Neural crest cell (in vitro differentiated cells): ENCODE data around the gene ALKBH2. TPM values are rescaled to one million over a fixed set of nuclear protein-coding genes. Genes with fewer than 3 reads are reported as not detected.

Experiments used
- DNase-seq: peaks from one replicate; pipeline ENCODE4 v3.0.0; 2021; ENCODE audit warnings: low read depth, mixed read lengths, low spot score
- H3K27ac Mint-ChIP-seq: one replicate; pipeline ENCODE4 v1.8.0; 2021; ENCODE audit warnings: mild to moderate bottlenecking, mixed read lengths; ENCODE audit not compliant: unreplicated experiment
- H3K27me3 Mint-ChIP-seq: 2 replicates; pipeline ENCODE4 v1.8.0; 2021; ENCODE audit warnings: low read depth, mild to moderate bottlenecking, mixed read lengths
- H3K36me3 Mint-ChIP-seq: 2 replicates; pipeline ENCODE4 v1.8.0; 2021; ENCODE audit warnings: low read depth, mild to moderate bottlenecking, mixed read lengths
- H3K4me1 Mint-ChIP-seq: 2 replicates; pipeline ENCODE4 v1.8.0; 2021; ENCODE audit warnings: mixed read lengths
- H3K4me3 Mint-ChIP-seq: one replicate; pipeline ENCODE4 v1.8.0; 2021; ENCODE audit warnings: mild to moderate bottlenecking, mixed read lengths
- H3K9me3 Mint-ChIP-seq: 2 replicates; pipeline ENCODE4 v1.8.0; 2021; ENCODE audit warnings: mixed read lengths
- total RNA-seq: library from RNA; stranded (reverse); gene quantifications from 2 replicates; pipeline ENCODE4 v1.2.1, GENCODE V29; 2021
- TF ChIP-seq, protein P1 (sequence below): fragments of 200-600 bp; sonication (generic); conservative IDR thresholded peaks from 2 replicates; pipeline ENCODE4 v1.5.0; 2021; ENCODE audit warnings: antibody characterized with exemption, mild to moderate bottlenecking

The ALKBH2 gene
- total RNA-seq, 1 donor from 2014 or later: 33.1 TPM

DNA sequence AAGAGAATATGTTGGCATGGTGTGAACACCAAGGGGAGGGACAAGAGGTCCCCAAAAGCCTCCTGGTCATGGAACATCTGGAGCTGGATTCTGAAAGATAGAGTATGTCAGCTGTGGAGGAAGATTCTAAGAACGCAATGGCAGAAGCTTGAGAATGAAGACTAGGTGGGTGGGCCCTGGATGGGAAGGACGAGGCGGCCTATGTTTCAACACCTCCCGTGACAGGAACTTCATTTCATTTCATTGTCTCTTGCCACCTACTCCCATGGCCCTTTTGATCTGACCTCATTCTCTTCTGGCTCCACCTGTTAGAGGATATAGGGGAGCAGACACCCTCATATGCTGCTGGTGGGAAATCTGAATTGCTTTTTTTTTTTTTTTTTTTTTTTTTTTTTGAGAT lies 7.5 kb upstream of the ALKBH2 start:
- Mint-ChIP-seq H3K27ac (no peak overlapping the region), H3K9me3 (no peaks in the 10 kb centered on the region), H3K4me1 (peaks cover 22% of the 10 kb centered on the region), H3K4me3 (peak overlapping the region; percentile 51), H3K27me3 (no peaks in the 10 kb centered on the region), H3K36me3 (peaks cover 30% of the 10 kb centered on the region)
- no peak for DNase-seq
- TF ChIP-seq, protein P1, sequence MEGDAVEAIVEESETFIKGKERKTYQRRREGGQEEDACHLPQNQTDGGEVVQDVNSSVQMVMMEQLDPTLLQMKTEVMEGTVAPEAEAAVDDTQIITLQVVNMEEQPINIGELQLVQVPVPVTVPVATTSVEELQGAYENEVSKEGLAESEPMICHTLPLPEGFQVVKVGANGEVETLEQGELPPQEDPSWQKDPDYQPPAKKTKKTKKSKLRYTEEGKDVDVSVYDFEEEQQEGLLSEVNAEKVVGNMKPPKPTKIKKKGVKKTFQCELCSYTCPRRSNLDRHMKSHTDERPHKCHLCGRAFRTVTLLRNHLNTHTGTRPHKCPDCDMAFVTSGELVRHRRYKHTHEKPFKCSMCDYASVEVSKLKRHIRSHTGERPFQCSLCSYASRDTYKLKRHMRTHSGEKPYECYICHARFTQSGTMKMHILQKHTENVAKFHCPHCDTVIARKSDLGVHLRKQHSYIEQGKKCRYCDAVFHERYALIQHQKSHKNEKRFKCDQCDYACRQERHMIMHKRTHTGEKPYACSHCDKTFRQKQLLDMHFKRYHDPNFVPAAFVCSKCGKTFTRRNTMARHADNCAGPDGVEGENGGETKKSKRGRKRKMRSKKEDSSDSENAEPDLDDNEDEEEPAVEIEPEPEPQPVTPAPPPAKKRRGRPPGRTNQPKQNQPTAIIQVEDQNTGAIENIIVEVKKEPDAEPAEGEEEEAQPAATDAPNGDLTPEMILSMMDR: no peak

DNA sequence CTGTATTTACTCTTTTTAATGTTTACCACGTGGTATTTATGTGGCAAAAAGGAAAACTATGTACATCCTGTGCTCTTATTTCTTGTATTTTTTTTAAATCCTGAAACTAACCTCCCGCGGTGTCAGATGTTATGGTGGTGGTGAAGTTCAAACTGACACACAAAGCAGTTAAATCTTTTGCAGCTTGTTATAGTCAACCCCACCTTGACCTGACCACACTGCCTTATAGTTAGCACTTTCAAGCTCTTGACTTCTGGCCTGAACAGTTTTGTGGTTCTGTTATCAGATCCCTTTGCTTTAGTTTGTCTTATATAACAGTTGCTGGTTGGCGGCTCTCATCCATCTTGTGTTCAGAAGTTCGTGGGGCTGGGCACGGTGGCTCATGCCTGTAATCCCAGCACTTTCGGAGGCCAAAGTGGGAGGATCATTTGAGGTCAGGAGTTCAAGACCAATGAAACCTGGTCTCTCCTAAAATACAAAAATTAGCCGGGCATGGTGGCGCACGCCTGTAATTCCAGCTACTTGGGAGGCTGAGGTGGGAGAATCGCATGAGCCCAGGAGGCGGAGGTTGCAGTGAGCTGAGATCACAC lies 6.3 kb upstream of the ALKBH2 start:
- TF ChIP-seq, protein P1: no peak
- H3K4me3 Mint-ChIP-seq: peak overlapping the region; percentile 95
- no peaks in the 10 kb centered on the region for H3K9me3 Mint-ChIP-seq
- no peak overlapping the region for H3K27ac Mint-ChIP-seq
- peaks cover 25% of the 10 kb centered on the region for H3K4me1 Mint-ChIP-seq
- DNase-seq: no peak
- H3K36me3 Mint-ChIP-seq: peaks cover 23% of the 10 kb centered on the region
- H3K27me3 Mint-ChIP-seq: no peaks in the 10 kb centered on the region

DNA sequence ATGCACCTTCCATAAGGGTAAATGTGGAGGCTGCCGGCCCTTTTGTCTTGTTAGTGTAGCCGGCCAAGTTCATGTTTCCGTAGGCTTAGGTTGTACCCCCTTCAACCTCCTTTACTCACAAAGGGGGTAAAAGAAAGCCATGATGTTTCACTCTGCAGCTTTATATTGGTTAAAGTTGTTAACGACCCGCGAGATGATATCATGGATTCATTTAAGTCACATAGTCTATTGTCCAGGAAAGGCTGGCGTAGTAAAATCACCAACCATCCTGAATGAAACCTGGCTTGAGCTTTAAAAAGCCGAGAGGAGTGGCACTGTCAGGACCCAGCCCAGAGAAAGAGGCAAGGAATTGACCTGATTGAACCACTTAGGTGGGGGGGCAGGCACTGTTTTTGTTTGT lies 5.4 kb upstream of the ALKBH2 start:
- Mint-ChIP-seq H3K27me3 (no peaks in the 10 kb centered on the region), H3K9me3 (no peaks in the 10 kb centered on the region), H3K4me3 (peak overlapping the region; percentile 95), H3K36me3 (peaks cover 20% of the 10 kb centered on the region), H3K4me1 (peaks cover 31% of the 10 kb centered on the region), H3K27ac (peak overlapping the region; percentile 30)
- DNase-seq: no peak
- TF ChIP-seq, protein P1: no peak

DNA sequence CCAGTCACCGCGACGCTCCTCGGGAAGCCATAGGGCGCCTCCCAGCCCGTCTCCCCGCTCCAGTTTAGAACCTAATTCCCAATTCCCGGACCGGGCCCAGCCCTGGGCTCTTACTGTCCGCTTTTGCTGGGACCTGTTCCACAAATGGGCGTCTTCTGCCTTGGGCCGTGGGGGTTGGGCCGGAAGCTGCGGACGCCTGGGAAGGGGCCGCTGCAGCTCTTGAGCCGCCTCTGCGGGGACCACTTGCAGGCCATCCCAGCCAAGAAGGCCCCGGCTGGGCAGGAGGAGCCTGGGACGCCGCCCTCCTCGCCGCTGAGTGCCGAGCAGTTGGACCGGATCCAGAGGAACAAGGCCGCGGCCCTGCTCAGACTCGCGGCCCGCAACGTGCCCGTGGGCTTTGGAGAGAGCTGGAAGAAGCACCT lies 4.9 kb upstream of the ALKBH2 start:
- Mint-ChIP-seq H3K27ac (peak overlapping the region; percentile 89), H3K4me3 (peak overlapping the region; percentile 95)
- DNase-seq: no peak

DNA sequence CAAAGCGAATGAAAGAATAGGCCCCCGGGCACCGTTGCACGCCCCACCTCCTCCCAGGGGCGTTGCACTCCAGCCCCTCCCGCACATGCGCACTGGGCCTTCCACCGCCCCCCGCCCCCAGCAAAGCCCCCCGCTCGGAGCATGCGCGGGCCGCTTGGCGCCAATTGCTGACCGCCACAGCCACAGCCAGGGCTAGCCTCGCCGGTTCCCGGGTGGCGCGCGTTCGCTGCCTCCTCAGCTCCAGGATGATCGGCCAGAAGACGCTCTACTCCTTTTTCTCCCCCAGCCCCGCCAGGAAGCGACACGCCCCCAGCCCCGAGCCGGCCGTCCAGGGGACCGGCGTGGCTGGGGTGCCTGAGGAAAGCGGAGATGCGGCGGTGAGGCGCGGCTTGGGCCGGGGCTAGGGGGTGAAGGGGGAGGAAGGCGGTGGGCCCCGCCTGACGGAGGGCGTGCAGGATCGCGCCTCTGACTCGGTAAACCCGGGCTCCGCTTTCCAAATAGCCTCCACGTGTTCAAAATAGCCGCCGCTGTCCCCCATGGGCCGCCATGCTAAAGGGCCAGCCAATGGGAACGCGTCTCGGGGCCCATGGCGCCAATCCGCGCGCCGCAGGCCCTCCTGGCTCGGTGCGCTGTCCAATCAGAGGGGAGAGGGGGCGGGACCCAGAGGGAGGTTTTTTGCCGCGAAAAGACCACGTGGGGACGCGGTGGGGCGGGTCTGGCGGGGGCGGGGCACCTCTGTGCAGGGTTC lies 4.3 kb upstream of the ALKBH2 start, which contains the start of gene UNG:
Gene UNG, plus strand, starts transcription at position 163 of the 748 bp plus-strand sequence. Its CDS starts 83 bp downstream, at position 246.
- DNase-seq: peak; percentile 95
- H3K4me1 Mint-ChIP-seq: peaks cover 41% of the 10 kb centered on the region
- no peaks in the 10 kb centered on the region for H3K9me3 Mint-ChIP-seq
- peak within 1 kb of the TSS; percentile 92 for H3K27ac Mint-ChIP-seq
- H3K27me3 Mint-ChIP-seq: no peaks in the 10 kb centered on the region
- peak within 1 kb of the TSS; percentile 95 for H3K4me3 Mint-ChIP-seq
- TF ChIP-seq, protein P1: no peak
- peaks cover 19% of the 10 kb centered on the region for H3K36me3 Mint-ChIP-seq

More for the DNA sequence above, 4.9 kb upstream of the ALKBH2 start:
- H3K36me3 Mint-ChIP-seq: peaks cover 18% of the 10 kb centered on the region
- TF ChIP-seq, protein P1: no peak
- no peaks in the 10 kb centered on the region for H3K27me3 Mint-ChIP-seq
- peaks cover 35% of the 10 kb centered on the region for H3K4me1 Mint-ChIP-seq
- no peaks in the 10 kb centered on the region for H3K9me3 Mint-ChIP-seq
